HG03521 (cell line): ENCODE results near the gene TMEM200A.

Experiments
- ATAC-seq: cut with Tn5 transposase; IDR thresholded peaks from one replicate; pipeline ENCODE4 v1.9.1; 2021; ENCODE audit warnings: mild to moderate bottlenecking, moderate library complexity; ENCODE audit not compliant: unreplicated experiment

TMEM200A gene

GRCh38 chr6:130423044-130423443 is 57.2 kb downstream of the TMEM200A start:
- no peak for ATAC-seq

- ATAC-seq, result no peak
These were observed 58.9 kb downstream of the TMEM200A start for GRCh38 chr6:130424710-130425109.

- ATAC-seq, result no peak
These were observed 59.7 kb downstream of the TMEM200A start for GRCh38 chr6:130425537-130425936.

- ATAC-seq, result no peak
These were observed 60.4 kb downstream of the TMEM200A start for GRCh38 chr6:130426066-130426721.

GRCh38 chr6:130431346-130431852 is 65.6 kb downstream of the TMEM200A start:
- ATAC-seq, result no peak

GRCh38 chr6:130432838-130433237 is 67.0 kb downstream of the TMEM200A start:
- no peak for ATAC-seq

- no peak for ATAC-seq
These were observed 68.5 kb downstream of the TMEM200A start for GRCh38 chr6:130434174-130434873.

GRCh38 chr6:130435181-130435580 is 69.4 kb downstream of the TMEM200A start:
- ATAC-seq, result no peak

GRCh38 chr6:130437961-130438360 is 72.1 kb downstream of the TMEM200A start:
- ATAC-seq, result no peak

- no peak for ATAC-seq
These were observed 81.6 kb downstream of the TMEM200A start for GRCh38 chr6:130447374-130447773.

GRCh38 chr6:130452336-130452735 is 86.5 kb downstream of the TMEM200A start:
- ATAC-seq, result no peak

GRCh38 chr6:130453230-130453629 is 87.4 kb downstream of the TMEM200A start:
- no peak for ATAC-seq

- no peak for ATAC-seq
These were observed 91.8 kb downstream of the TMEM200A start for GRCh38 chr6:130457605-130458004.

GRCh38 chr6:130459316-130459715 is 93.5 kb downstream of the TMEM200A start:
- no peak for ATAC-seq

GRCh38 chr6:130460934-130461333 is 95.1 kb downstream of the TMEM200A start:
- ATAC-seq, result no peak

GRCh38 chr6:130466052-130466747 is 100.4 kb downstream of the TMEM200A start:
- ATAC-seq, result no peak

GRCh38 chr6:130466748-130467061 is 100.9 kb downstream of the TMEM200A start:
- no peak for ATAC-seq

- ATAC-seq, result no peak
These were observed 101.6 kb downstream of the TMEM200A start for GRCh38 chr6:130467146-130468050.

GRCh38 chr6:130470766-130471165 is 104.9 kb downstream of the TMEM200A start:
- ATAC-seq, result no peak

GRCh38 chr6:130473886-130474285 is 108.1 kb downstream of the TMEM200A start:
- ATAC-seq, result no peak
